Esophagus squamous epithelium (tissue), 4 donors: ENCODE measurements around the gene PRPF40B.

Experiments
- POLR2A ChIP-seq, 4 donors: fragments of 450-650 bp; IDR thresholded peaks; one replicate each; pipeline ENCODE4 v1.6.1; 2017; ENCODE audit warnings: antibody characterized with exemption in 4 of 4, mild to moderate bottlenecking in 4 of 4, moderate library complexity in 3 of 4
- TF ChIP-seq, protein P1 (sequence below), 6 experiments: fragments of 450-650 bp in 4 of 6; fragments of 200-600 bp in 2 of 6; sonication (generic) in 2 of 6; IDR thresholded peaks; one replicate each; pipeline ENCODE4 v1.5.1; 2016 to 2019; ENCODE audit warnings: antibody characterized with exemption in 6 of 6, mild to moderate bottlenecking in 4 of 6, moderate library complexity in 4 of 6

DNA sequence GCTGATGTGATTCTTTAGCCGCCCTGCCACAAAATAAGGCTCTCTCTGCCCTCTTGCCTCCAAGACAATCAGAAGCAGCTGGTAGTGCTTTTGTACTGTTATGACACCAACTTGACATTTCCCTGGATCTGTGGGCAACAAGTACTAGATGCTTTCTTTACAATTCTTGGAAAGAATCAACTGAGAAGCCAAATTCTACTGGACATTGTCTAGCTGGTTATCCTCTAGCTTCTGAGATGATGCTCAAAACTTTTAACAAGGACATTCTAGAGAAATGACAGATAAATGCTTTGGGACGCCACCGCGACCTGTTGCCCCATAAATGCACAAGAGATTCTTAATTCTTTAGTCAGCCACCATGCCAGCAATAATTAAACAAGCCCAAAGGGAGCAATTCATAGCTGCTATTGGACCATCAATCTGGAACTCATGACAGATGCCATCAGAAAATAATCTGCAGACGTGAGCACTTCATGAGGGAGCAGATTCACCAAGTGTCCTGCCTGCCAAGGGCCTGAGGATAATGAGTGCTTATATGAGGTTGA is 61.0 kb downstream of the PRPF40B start:
- TF ChIP-seq, protein P1, sequence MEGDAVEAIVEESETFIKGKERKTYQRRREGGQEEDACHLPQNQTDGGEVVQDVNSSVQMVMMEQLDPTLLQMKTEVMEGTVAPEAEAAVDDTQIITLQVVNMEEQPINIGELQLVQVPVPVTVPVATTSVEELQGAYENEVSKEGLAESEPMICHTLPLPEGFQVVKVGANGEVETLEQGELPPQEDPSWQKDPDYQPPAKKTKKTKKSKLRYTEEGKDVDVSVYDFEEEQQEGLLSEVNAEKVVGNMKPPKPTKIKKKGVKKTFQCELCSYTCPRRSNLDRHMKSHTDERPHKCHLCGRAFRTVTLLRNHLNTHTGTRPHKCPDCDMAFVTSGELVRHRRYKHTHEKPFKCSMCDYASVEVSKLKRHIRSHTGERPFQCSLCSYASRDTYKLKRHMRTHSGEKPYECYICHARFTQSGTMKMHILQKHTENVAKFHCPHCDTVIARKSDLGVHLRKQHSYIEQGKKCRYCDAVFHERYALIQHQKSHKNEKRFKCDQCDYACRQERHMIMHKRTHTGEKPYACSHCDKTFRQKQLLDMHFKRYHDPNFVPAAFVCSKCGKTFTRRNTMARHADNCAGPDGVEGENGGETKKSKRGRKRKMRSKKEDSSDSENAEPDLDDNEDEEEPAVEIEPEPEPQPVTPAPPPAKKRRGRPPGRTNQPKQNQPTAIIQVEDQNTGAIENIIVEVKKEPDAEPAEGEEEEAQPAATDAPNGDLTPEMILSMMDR (IDR thresholded peaks at IDR 0.05), result no peak
- no peak for TF ChIP-seq POLR2A (IDR thresholded peaks at IDR 0.05)
